ENCODE measurements around the gene MZT2A. TPM values are rescaled to one million over a fixed set of nuclear protein-coding genes. Genes with fewer than 3 reads are reported as not detected.
"Not testable (repeated sequence)": the region's sequence is repeated elsewhere in the genome, so short reads cannot be mapped to it uniquely, and the experiment has no call there.

The MZT2A gene
- total and polyA plus RNA-seq, 4 donors: 43.3 to 70.9 (median 52.3) TPM

- intact Hi-C loops (cut with DNase I); H3K4me1 ChIP-seq (ENCODE audit: control insufficient read depth in 1 of 2, insufficient read depth in 2 of 2, low read length in 2 of 2); H3K27ac ChIP-seq (ENCODE audit: low read depth in 1 of 2, low read length in 2 of 2); DNase-seq; H3K4me3 ChIP-seq (ENCODE audit: low read length in 2 of 2); H3K9me3 ChIP-seq (ENCODE audit: control insufficient read depth, low read length); H3K36me3 ChIP-seq (ENCODE audit: control insufficient read depth in 1 of 2, insufficient read depth in 2 of 2, low read length in 1 of 2); H3K27me3 ChIP-seq (ENCODE audit: control insufficient read depth in 1 of 2, insufficient read depth in 2 of 2, low read length in 1 of 2); ATAC-seq (ENCODE audit: low FRiP score): not testable (repeated sequence)
- WGBS, 2 donors: 95% methylated on average over 4 of the region's 4 CpGs
Measured at GRCh38 chr2:131503587-131503986, 11.4 kb upstream of the MZT2A start.

DNA sequence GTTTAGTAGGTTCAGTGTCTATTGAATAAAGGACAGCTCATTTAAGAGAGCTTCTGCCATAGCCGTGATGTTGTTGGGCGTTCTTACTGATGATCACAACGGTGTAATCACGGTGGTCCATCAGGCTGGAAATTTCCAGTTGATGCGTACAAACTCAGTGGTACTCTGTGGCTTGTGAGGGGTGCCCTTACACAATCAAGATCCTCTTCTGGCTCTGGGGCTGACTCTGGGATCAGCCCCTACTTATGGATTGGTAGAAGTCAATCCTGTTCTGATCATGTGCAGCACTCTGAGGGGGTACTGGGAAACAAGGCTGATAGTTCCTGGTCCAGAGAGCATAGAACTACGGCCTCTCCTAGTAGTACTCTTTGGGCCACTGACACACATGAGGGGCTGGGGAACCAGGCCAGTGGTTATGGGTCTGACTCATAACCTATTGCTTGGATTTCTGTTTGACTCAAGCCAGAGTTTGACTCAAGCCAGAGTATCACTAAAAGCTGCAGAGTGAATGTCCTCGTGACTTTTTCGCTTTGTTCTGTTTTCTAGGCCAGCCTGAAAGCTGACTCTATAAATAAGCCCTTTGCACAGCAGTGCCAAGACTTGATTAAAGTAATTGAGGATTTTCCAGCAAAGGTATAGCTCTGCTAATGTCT, 6.2 kb upstream of the MZT2A start:
- not testable (repeated sequence) for H3K27ac ChIP-seq (ENCODE audit: low read depth in 1 of 2, low read length in 2 of 2); DNase-seq; ATAC-seq (ENCODE audit: low FRiP score); H3K36me3 ChIP-seq (ENCODE audit: control insufficient read depth in 1 of 2, insufficient read depth in 2 of 2, low read length in 1 of 2); H3K4me1 ChIP-seq (ENCODE audit: control insufficient read depth in 1 of 2, insufficient read depth in 2 of 2, low read length in 2 of 2); H3K27me3 ChIP-seq (ENCODE audit: control insufficient read depth in 1 of 2, insufficient read depth in 2 of 2, low read length in 1 of 2); H3K9me3 ChIP-seq (ENCODE audit: control insufficient read depth, low read length); H3K4me3 ChIP-seq (ENCODE audit: low read length in 2 of 2)
- 64 to 67% methylated on average over 8 of the region's 8 CpGs for WGBS, 2 donors
- intact Hi-C loops (cut with DNase I): loop anchor here in 1 of 2 donors (10.0 kb wide), 1 partner anchor 394 kb away; the partner anchor contains the start of gene PLEKHB2

GRCh38 chr2:131495506-131495905, 3.3 kb upstream of the MZT2A start:
- DNase-seq: not testable (repeated sequence)

GRCh38 chr2:131493199-131493968, 1.2 kb upstream of the MZT2A start:
- Histone ChIP-seq H3K9me3 (ENCODE audit: control insufficient read depth, low read length) (no peaks in the 10 kb centered on the region), H3K4me1 (ENCODE audit: control insufficient read depth in 1 of 2, insufficient read depth in 2 of 2, low read length in 2 of 2) (peaks cover 0 to 1% of the 10 kb centered on the region in 2 donors), H3K4me3 (ENCODE audit: low read length in 2 of 2) (peak overlapping the region; percentile 68 to 80), H3K27me3 (ENCODE audit: control insufficient read depth in 1 of 2, insufficient read depth in 2 of 2, low read length in 1 of 2) (no peaks in the 10 kb centered on the region), H3K27ac (ENCODE audit: low read depth in 1 of 2, low read length in 2 of 2) (peak overlapping the region in 1 of 2 donors; percentile 60), H3K36me3 (ENCODE audit: control insufficient read depth in 1 of 2, insufficient read depth in 2 of 2, low read length in 1 of 2) (no peaks in the 10 kb centered on the region)
- 0 to 1% methylated on average over 34 to 40 of the region's 40 CpGs for WGBS, 2 donors
- peak; percentile 38 to 56 for DNase-seq
- intact Hi-C loops (cut with DNase I): loop anchor here in 1 of 2 donors (10.0 kb wide), 1 partner anchor 389 kb away; the partner anchor contains the start of gene PLEKHB2
- no peak for ATAC-seq (ENCODE audit: low FRiP score)

More at GRCh38 chr2:131495506-131495905, 3.3 kb upstream of the MZT2A start:
- ATAC-seq (ENCODE audit: low FRiP score); H3K36me3 ChIP-seq (ENCODE audit: control insufficient read depth in 1 of 2, insufficient read depth in 2 of 2, low read length in 1 of 2); H3K4me1 ChIP-seq (ENCODE audit: control insufficient read depth in 1 of 2, insufficient read depth in 2 of 2, low read length in 2 of 2); H3K27ac ChIP-seq (ENCODE audit: low read depth in 1 of 2, low read length in 2 of 2); H3K4me3 ChIP-seq (ENCODE audit: low read length in 2 of 2); H3K9me3 ChIP-seq (ENCODE audit: control insufficient read depth, low read length); H3K27me3 ChIP-seq (ENCODE audit: control insufficient read depth in 1 of 2, insufficient read depth in 2 of 2, low read length in 1 of 2): not testable (repeated sequence)
- WGBS, 2 donors: 90 to 93% methylated on average over 1 of the region's 1 CpG
- intact Hi-C loops (cut with DNase I): loop anchor here in 1 of 2 donors (10.0 kb wide), 1 partner anchor 391 kb away; the partner anchor contains the start of gene PLEKHB2

DNA sequence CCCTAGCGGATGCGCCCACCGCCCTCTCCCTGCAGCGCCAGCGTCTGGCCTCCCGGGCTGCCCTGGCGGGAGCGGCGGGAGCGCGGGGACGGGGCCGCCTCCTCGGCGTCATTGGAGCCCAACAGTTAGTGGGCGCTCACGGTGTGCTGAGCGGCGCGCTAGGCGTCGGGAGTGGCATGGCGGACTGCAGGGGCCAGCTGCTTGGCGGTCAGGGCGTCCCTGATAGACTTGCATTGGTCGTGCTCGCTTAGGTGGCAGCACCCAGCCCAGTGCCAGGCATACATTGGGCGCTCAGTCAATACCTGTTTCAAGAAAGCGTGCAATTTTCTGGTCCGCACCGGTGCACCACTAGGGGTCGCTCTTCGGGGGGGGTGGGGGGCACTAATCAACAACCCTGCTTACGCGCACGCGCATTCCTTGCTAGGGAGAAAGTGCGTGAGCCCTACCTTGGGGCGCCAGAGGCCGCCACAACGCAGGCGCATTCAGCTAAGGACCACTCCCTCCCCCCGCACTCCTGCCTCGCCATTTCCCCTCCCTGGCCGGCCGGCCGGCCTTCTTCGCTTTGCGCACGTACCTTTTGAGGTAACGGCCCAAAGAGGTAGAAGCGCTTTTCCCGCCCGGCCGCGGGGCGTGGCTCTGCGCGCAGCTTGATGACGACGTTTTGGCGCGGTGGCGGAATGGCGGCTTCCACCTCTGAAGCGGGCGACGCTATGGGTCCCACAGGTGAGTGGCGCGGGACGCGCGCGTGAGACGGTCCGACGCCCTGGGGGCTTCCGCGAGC, 411 bp upstream of the MZT2A start:
- peak overlapping the region; percentile 68 to 80 for H3K4me3 ChIP-seq (ENCODE audit: low read length in 2 of 2)
- intact Hi-C loops (cut with DNase I): loop anchor here in 1 of 2 donors (10.0 kb wide), 1 partner anchor 388 kb away; the partner anchor contains the start of gene PLEKHB2
- H3K4me1 ChIP-seq (ENCODE audit: control insufficient read depth in 1 of 2, insufficient read depth in 2 of 2, low read length in 2 of 2): peaks cover 0 to 1% of the 10 kb centered on the region in 2 donors
- WGBS, 2 donors: 0% methylated on average over 70 to 79 of the region's 79 CpGs
- H3K36me3 ChIP-seq (ENCODE audit: control insufficient read depth in 1 of 2, insufficient read depth in 2 of 2, low read length in 1 of 2): no peaks in the 10 kb centered on the region
- ATAC-seq (ENCODE audit: low FRiP score) (peak; percentile 92), DNase-seq (peak; percentile 94 to 96)
- H3K9me3 ChIP-seq (ENCODE audit: control insufficient read depth, low read length): no peaks in the 10 kb centered on the region
- no peaks in the 10 kb centered on the region for H3K27me3 ChIP-seq (ENCODE audit: control insufficient read depth in 1 of 2, insufficient read depth in 2 of 2, low read length in 1 of 2)
- peak overlapping the region in 1 of 2 donors; percentile 60 for H3K27ac ChIP-seq (ENCODE audit: low read depth in 1 of 2, low read length in 2 of 2)

GRCh38 chr2:131491469-131491836, 744 bp downstream of the MZT2A start:
- ATAC-seq (ENCODE audit: low FRiP score); H3K27ac ChIP-seq (ENCODE audit: low read depth in 1 of 2, low read length in 2 of 2); H3K36me3 ChIP-seq (ENCODE audit: control insufficient read depth in 1 of 2, insufficient read depth in 2 of 2, low read length in 1 of 2); DNase-seq; H3K27me3 ChIP-seq (ENCODE audit: control insufficient read depth in 1 of 2, insufficient read depth in 2 of 2, low read length in 1 of 2); H3K9me3 ChIP-seq (ENCODE audit: control insufficient read depth, low read length); H3K4me3 ChIP-seq (ENCODE audit: low read length in 2 of 2); H3K4me1 ChIP-seq (ENCODE audit: control insufficient read depth in 1 of 2, insufficient read depth in 2 of 2, low read length in 2 of 2): not testable (repeated sequence)
- WGBS, 2 donors: 28 to 45% methylated on average over 10 to 22 of the region's 22 CpGs
- intact Hi-C loops (cut with DNase I): loop anchor here in 1 of 2 donors (10.0 kb wide), 1 partner anchor 387 kb away; the partner anchor contains the start of gene PLEKHB2

DNA sequence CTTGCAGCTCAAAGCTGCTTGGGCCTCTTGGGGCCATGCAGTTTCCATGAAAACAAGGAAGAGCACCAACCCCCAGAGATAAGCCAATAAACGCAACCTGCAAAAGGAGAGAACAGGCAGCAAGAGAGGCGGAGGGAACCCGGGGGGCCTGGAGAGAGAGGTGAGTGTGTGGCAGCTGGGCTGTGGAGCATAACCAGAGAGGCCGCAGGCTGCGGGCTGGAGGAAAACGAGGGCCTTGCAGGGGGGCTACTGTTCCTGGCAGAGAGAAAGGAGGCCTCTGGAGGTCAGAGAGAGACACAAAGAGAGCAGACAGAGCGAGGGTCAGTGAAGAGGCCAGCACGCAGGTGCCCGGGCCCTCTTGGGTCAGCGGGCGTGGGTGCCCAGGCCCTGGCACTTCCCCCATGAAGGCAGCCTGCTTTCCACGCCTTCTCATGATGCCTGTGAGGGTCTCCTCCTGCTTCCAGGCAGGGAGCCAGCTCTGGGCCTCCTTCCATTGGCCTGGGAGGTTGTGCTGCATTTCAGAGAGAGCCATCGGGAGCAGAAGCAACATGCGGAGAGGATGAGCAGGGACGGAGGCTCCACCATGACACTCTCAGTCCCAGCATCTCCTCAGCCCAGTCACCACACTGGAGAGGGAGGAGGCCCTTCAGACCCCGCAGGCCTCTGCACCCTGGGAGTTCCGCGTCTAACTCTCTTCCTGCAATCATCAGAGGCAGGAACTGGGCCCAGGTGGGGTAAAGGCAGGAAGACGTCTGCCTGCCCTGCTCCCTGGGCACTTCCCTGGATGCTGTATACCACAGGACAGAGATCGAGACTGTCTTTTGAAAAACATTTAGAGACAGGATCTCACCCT, 1.4 kb downstream of the MZT2A start:
- not testable (repeated sequence) for H3K4me1 ChIP-seq (ENCODE audit: control insufficient read depth in 1 of 2, insufficient read depth in 2 of 2, low read length in 2 of 2); ATAC-seq (ENCODE audit: low FRiP score); H3K36me3 ChIP-seq (ENCODE audit: control insufficient read depth in 1 of 2, insufficient read depth in 2 of 2, low read length in 1 of 2); H3K27ac ChIP-seq (ENCODE audit: low read depth in 1 of 2, low read length in 2 of 2); H3K9me3 ChIP-seq (ENCODE audit: control insufficient read depth, low read length); DNase-seq; H3K4me3 ChIP-seq (ENCODE audit: low read length in 2 of 2); H3K27me3 ChIP-seq (ENCODE audit: control insufficient read depth in 1 of 2, insufficient read depth in 2 of 2, low read length in 1 of 2)
- WGBS, 2 donors: 73 to 85% methylated on average over 20 of the region's 20 CpGs
- intact Hi-C loops (cut with DNase I): loop anchor here in 1 of 2 donors (10.0 kb wide), 1 partner anchor 386 kb away; the partner anchor contains the start of gene PLEKHB2

Measured in aorta (tissue), 5 donors.